ENCODE measurements around the gene PTPRN2. TPM values are rescaled to one million over a fixed set of nuclear protein-coding genes. Genes with fewer than 3 reads are reported as not detected.
"Not testable (repeated sequence)": the region's sequence is repeated elsewhere in the genome, so short reads cannot be mapped to it uniquely, and the experiment has no call there.

PTPRN2 gene
- total RNA-seq, 1 experiment from 2014 or later = 4.4 TPM

GRCh38 chr7:158532093-158532627 lies 55.5 kb downstream of the PTPRN2 start:
- no peak for DNase-seq (ENCODE audit: low spot score)

DNA sequence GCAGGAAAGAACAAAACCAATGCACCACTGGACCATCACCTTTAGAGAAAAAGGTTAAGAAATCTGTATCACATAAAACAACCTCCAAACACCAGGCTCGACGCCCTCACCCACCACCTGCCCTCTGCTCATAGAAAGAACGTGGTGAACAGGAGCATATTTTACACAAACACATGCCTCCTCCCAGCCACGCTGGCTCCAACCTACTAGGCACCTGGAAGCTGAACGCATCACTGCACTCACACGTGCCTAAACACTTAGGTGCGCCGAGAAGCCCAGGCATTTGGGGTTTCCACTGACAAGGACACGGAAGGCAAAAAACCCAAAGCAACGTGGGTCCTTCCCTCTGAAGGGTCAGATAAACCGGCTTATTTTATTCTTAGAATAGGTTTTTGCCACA lies 56.0 kb downstream of the PTPRN2 start:
- no peak for DNase-seq (ENCODE audit: low spot score)

DNA sequence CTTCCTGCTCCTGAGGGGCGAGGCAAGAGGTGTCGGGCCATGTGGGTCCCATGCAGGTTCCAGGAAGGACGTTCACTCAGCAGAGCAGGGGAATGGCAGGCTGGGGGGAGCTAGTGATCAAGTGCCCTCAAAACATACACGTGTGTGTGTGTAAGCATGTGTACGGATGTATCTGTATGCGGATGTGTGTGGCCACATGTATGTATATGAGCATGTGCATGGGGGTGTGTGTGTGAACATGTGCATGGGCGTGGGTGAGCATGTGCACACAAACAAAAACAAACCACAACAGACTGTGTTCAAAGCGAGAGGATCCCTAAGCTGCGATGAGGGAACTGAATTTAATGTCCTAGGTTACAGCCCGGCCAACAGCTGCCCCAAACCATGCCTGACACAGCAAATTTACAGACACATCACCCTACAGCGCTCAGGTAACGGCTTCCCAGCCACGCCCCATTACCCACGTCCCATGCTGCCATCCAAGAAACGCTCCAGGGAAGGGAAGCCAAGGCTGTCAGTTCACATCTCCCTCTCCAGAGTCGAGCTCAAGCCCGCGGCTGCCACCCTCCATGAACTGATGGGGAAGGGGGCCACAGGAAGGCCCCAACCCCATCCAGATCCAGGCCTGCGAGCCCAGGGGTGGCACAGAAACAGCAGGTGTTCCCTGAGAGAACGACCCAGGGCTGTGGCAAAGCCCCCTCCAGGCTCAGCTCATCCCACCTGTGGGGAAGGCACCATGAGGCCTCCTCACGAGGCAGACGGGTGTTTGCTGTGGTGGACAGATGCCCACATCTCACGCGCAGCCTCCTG lies 56.6 kb downstream of the PTPRN2 start:
- DNase-seq (ENCODE audit: low spot score) = no peak

DNA sequence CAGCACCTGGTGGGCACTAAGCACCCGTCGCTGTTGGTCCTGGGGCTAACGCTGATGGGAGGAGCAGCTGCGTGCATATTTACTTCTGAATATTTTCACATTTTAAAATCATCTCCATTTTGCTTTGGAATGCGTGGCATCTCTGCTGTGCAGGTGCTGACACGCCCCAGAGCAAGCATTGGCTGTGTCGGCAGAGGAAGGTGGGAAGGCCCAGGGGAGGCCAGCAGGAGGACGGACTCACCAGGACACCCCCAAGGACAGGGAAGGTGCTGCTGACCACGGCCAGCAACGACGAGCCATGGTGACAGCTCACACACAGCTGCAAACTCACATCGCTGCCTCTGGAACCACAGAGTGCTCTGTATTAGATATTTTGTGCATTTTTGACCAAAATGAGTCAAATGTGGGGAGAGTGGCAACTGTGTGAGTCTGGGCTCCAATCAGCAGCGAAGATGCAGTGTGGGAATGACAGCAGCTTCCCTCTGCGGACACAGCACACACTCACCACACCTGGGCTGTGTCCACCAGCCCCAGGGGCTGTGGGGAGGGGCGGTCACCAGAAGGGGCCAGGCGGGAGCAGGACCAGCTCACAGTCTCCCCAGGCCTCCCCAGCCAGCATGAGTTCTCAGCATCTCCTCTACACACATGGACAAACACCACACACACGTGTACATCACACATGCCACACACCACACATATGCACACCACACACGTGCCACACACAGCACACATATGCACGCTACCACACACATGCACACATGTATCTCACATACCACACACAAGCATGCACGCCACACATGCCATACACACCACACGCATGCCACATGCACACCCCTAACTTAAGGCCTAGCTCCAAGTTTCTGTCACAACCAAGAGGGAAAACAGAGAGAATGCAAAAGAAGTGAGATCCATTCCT lies 58.2 kb downstream of the PTPRN2 start:
- DNase-seq (ENCODE audit: low spot score) = no peak

- DNase-seq (ENCODE audit: low spot score) = no peak
Measured at GRCh38 chr7:158527915-158528502, 59.6 kb downstream of the PTPRN2 start.

GRCh38 chr7:158527495-158527894 lies 60.1 kb downstream of the PTPRN2 start:
- no peak for DNase-seq (ENCODE audit: low spot score)

DNA sequence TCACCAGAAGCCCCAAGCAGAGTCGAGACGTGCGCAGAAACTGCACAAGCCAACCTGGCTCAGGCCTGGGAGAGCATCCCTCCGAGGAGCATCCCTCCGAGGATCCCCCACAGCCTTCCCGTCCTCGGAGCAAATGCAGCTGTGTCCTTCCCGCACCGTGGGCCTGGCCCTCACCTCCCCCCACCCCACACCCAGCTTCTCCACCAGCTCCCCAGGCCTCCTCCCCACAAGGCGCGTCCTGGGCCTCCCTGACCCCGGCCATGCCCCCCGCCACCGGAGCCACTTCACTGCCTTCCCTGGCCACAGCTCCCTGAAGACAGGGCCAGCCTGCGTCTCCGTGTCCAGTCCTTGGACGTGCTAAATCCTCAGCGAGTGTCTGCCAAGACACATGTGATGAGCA lies 60.6 kb downstream of the PTPRN2 start:
- DNase-seq (ENCODE audit: low spot score) = no peak

DNA sequence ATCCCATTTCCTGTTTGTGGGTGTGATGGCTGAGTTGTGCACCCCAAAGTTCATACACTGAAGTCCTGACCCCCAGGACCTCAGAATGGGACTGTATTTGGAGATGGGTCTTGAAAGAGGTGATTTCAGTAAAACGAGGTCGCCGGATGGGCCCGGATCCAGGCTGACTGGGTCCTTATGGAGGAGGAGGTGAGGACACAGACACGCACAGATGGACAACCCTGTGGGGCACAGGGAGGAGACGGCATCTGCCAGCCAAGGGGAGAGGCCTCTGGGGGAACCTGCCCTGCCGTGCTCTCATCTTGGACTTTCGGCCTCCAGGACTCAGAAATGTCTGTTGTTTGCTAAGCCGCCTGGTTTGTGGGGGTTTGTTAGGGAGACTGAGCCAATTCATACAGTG lies 61.1 kb downstream of the PTPRN2 start:
- no peak for DNase-seq (ENCODE audit: low spot score)

GRCh38 chr7:158525648-158526484 lies 61.8 kb downstream of the PTPRN2 start:
- no peak for DNase-seq (ENCODE audit: low spot score)

- no peak for DNase-seq (ENCODE audit: low spot score)
Measured at GRCh38 chr7:158524749-158525635, 62.6 kb downstream of the PTPRN2 start.

- not testable (repeated sequence) for DNase-seq (ENCODE audit: low spot score)
Measured at GRCh38 chr7:158524286-158524685, 63.3 kb downstream of the PTPRN2 start.

DNA sequence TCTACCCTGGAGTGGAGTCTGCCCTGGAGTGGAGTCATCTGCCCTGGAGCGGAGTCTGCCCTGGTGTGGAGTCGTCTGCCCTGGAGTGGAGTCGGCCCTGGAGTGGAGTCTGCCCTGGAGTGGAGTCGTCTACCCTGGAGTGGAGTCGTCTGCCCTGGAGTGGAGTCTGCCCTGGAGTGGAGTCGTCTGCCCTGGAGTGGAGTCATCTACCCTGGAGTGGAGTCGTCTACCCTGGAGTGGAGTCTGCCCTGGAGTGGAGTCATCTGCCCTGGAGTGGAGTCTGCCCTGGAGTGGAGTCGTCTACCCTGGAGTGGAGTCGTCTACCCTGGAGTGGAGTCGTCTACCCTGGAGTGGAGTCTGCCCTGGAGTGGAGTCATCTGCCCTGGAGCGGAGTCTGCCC lies 63.7 kb downstream of the PTPRN2 start:
- not testable (repeated sequence) for DNase-seq (ENCODE audit: low spot score)

DNA sequence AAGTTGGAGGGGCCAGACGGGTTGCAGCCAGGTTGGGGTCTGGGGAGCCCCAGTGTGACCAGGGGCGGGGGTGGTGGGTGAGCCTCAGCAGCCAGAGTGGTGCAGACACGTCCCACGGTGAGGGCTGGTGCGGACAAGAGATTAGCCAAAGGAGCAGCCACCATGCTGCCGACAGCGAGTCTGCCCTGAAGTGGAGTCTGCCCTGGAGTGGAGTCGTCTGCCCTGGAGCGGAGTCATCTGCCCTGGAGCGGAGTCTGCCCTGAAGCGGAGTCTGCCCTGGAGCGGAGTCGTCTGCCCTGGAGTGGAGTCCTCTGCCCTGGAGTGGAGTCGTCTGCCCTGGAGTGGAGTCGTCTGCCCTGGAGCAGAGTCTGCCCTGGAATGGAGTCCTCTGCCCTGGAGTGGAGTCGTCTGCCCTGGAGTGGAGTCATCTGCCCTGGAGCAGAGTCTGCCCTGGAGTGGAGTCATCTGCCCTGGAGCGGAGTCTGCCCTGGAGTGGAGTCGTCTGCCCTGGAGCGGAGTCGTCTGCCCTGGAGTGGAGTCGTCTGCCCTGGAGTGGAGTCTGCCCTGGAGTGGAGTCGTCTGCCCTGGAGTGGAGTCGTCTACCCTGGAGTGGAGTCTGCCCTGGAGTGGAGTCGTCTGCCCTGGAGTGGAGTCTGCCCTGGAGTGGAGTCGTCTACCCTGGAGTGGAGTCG lies 64.3 kb downstream of the PTPRN2 start:
- not testable (repeated sequence) for DNase-seq (ENCODE audit: low spot score)

- DNase-seq (ENCODE audit: low spot score) = not testable (repeated sequence)
Measured at GRCh38 chr7:158521795-158522194, 65.8 kb downstream of the PTPRN2 start.

- no peak for DNase-seq (ENCODE audit: low spot score)
Measured at GRCh38 chr7:158520825-158521224, 66.8 kb downstream of the PTPRN2 start.

DNA sequence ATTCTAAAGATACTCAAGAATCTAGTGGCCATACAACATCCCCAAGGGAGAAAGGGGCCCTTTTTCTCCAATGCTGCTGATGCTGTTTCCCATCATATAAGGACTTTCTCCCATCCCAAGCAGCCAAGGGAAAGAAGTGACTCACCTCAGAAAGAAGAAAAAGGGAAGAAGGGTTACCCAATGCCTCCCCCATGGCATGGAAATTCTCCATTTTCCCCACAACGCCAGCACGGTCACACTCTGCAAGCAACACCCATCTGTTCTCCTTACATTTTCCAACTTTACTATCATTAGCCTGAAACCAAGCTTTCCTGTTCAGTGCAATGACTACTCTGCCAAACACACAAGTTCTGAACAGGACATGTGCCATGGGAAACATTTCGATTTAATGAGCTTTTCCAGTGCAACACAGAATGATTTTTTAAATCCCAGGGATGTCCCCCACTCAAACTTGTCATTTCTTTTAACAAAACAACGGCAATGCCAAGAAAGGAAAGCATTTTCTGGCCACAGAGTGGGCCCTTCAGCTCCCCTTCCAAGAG lies 67.9 kb downstream of the PTPRN2 start:
- no peak for DNase-seq (ENCODE audit: low spot score)

DNA sequence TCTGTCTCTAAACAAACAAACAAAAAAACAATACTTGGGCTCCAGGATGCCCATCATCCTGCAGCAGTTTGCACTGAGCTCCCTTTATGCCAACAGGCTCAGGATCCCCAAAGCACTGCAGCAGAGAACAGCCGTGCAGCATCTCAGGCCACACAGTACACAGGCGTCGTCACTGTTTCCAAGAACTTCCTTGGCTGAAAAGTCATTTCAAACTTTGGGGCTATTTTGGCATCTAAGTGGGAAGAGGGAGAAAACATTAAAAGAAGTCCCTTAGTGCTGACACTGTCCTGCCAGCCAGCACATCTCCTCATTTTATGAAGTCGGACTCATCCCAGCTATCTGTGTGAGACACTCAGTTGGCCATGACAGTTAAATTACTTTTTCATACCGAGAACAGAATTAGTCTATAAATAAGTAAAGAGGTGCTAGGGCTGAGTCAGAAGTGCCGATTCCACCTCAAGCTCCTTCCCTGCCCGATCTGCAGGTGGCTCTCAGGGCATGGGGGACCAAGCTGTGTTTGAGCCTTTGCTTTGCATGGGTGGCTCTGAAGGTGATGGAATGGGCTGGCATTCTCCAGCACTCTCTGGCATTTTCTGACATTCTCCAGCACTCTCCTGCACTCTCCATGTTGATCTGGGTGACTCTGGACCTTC lies 68.5 kb downstream of the PTPRN2 start:
- no peak for DNase-seq (ENCODE audit: low spot score)

DNA sequence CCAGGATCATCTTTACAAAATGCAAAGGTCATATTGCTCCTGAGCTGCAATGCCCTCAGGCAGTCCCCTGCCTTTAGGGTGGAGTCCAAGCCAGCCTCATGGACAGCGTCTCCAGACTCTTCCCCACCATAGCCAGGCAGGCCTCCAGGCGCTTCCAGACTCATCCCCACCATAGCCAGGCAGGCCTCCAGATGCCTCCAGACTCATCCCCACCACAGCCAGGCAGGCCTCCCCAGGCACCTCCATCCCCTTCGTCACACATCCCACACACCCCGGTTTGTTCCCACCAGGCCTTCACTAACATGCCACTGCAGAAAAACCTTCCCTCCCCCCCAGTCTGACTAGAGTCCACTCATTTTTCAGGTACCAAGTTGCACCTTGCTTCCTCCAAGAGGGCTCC lies 70.1 kb downstream of the PTPRN2 start:
- no peak for DNase-seq (ENCODE audit: low spot score)

DNA sequence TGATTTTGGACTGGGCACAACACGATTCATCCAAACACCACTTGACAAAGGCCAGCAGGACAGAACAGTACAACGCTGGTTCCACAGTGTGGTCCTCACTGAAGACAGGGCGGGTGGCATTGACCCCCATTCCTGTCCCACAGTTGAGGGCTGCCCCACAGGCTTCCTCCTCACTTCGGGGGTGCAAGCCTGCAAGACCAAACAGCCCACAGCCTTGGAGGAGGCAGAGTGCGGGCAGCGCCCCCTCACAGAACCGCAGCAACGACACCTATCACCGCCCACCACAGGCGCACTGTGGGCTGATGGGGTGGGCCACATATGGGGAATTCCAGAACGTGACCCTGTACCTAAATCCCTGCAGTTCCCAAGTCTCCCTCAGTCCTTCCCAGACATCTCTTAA lies 70.6 kb downstream of the PTPRN2 start:
- DNase-seq (ENCODE audit: low spot score) = no peak
